M059J (cell line): ENCODE data around the gene MAGI1. TPM values are rescaled to one million over a fixed set of nuclear protein-coding genes. Genes with fewer than 3 reads are reported as not detected.

Experiments
- DNase-seq: peaks from one replicate; pipeline ENCODE4 v3.0.0-alpha.2; 2012; ENCODE audit warnings: low read depth
- total RNA-seq: library from RNA; depleted of rRNA; stranded (reverse); fragments of >200 nt; shearing (Covaris generic); gene quantifications from 2 replicates; pipeline ENCODE4 v1.2.3, GENCODE V29; 2014

Gene MAGI1
- total RNA-seq, 1 experiment from 2014 or later = 2.8 TPM

- no peak for DNase-seq
These were observed 24.7 kb downstream of the MAGI1 start for GRCh38 chr3:66014056-66014455.

- no peak for DNase-seq
These were observed 26.0 kb downstream of the MAGI1 start for GRCh38 chr3:66012711-66013110.

GRCh38 chr3:66010739-66011655, 27.7 kb downstream of the MAGI1 start:
- DNase-seq = peak; percentile 38

GRCh38 chr3:66010348-66010738, 28.4 kb downstream of the MAGI1 start:
- no peak for DNase-seq

GRCh38 chr3:66004244-66004643, 34.5 kb downstream of the MAGI1 start:
- DNase-seq = no peak

- no peak for DNase-seq
These were observed 37.1 kb downstream of the MAGI1 start for GRCh38 chr3:66001626-66002025.

- no peak for DNase-seq
These were observed 38.2 kb downstream of the MAGI1 start for GRCh38 chr3:66000506-66000905.

- no peak for DNase-seq
These were observed 39.1 kb downstream of the MAGI1 start for GRCh38 chr3:65999606-66000005.

- DNase-seq = peak; percentile 49
These were observed 42.1 kb downstream of the MAGI1 start for GRCh38 chr3:65996589-65996988.

GRCh38 chr3:65995515-65995914, 43.2 kb downstream of the MAGI1 start:
- DNase-seq = no peak

- peak; percentile 56 for DNase-seq
These were observed 43.7 kb downstream of the MAGI1 start for GRCh38 chr3:65995030-65995429.

GRCh38 chr3:65993134-65993900, 45.4 kb downstream of the MAGI1 start:
- DNase-seq = no peak

GRCh38 chr3:65992106-65992505, 46.6 kb downstream of the MAGI1 start:
- no peak for DNase-seq

GRCh38 chr3:65988411-65989180, 50.1 kb downstream of the MAGI1 start:
- DNase-seq = no peak

- DNase-seq = no peak
These were observed 52.4 kb downstream of the MAGI1 start for GRCh38 chr3:65986285-65986684.

- no peak for DNase-seq
These were observed 53.7 kb downstream of the MAGI1 start for GRCh38 chr3:65984975-65985374.

GRCh38 chr3:65983100-65983499, 55.6 kb downstream of the MAGI1 start:
- no peak for DNase-seq

- DNase-seq = peak; percentile 40
These were observed 59.0 kb downstream of the MAGI1 start for GRCh38 chr3:65979731-65980130.

GRCh38 chr3:65979162-65979561, 59.6 kb downstream of the MAGI1 start:
- DNase-seq = no peak

- no peak for DNase-seq
These were observed 60.6 kb downstream of the MAGI1 start for GRCh38 chr3:65978116-65978515.

- no peak for DNase-seq
These were observed 63.7 kb downstream of the MAGI1 start for GRCh38 chr3:65975032-65975431.

GRCh38 chr3:65974509-65974908, 64.2 kb downstream of the MAGI1 start:
- no peak for DNase-seq
